Panc1 (cell line): ENCODE data around the gene POTEF. TPM values are rescaled to one million over a fixed set of nuclear protein-coding genes. Genes with fewer than 3 reads are reported as not detected.
"Not testable (repeated sequence)": the region's sequence is repeated elsewhere in the genome, so short reads cannot be mapped to it uniquely, and the experiment has no call there.

Experiments
- ATAC-seq: fragments of 200-7000 bp; cut with Tn5 transposase; 2 replicates; pipeline ENCODE4 v1.9.1; 2020; ENCODE audit warnings: mild to moderate bottlenecking, moderate library complexity
- BruUV-seq: library from RNA; stranded (reverse); fragments of 400-500 nt; replicated peaks from 2 replicates; lab custom pipeline; 2021; lab: Mats Ljungman, UMichigan
- CTCF ChIA-PET: fragments of 300-600 bp; sonication (Branson Sonifier 250); formaldehyde crosslinking; loops from one replicate; lab custom pipeline; 2022; ENCODE audit warnings: antibody characterized with exemption; lab: Charles Lee
- POLR2A ChIA-PET: fragments of 300-600 bp; sonication (Branson Sonifier 250); formaldehyde crosslinking; loops from one replicate; lab custom pipeline; 2022; ENCODE audit warnings: antibody characterized with exemption; lab: Charles Lee
- DNase-seq: peaks from one replicate; pipeline ENCODE4 v3.0.0-alpha.2; 2010; ENCODE audit warnings: low read depth, low spot score
- H3K27ac ChIP-seq: 2 replicates; pipeline ENCODE4 v1.5.1; 2011; ENCODE audit warnings: mild to moderate bottlenecking, low read length, inconsistent platforms
- H3K27me3 ChIP-seq: fragments of 200-500 bp; sonication (Bioruptor generic); 2 replicates; pipeline ENCODE4 v1.6.0; 2014; ENCODE audit warnings: low read length, inconsistent platforms; ENCODE audit not compliant: control insufficient read depth, insufficient read depth
- H3K36me3 ChIP-seq: fragments of 200-500 bp; sonication (Bioruptor generic); 2 replicates; pipeline ENCODE4 v1.5.1; 2014; ENCODE audit warnings: inconsistent platforms, mild to moderate bottlenecking, low read length, moderate library complexity; ENCODE audit not compliant: control insufficient read depth, insufficient read depth
- H3K4me1 ChIP-seq: 2 replicates; pipeline ENCODE4 v1.5.1; 2011; ENCODE audit warnings: inconsistent platforms, mild to moderate bottlenecking, low read length, moderate library complexity; ENCODE audit not compliant: control insufficient read depth, insufficient read depth
- H3K4me3 ChIP-seq, 2 experiments: 2 replicates each; pipeline ENCODE4 v1.5.1; 2011 to 2012; ENCODE audit warnings: low read depth in 2 of 2, low read length in 2 of 2, mild to moderate bottlenecking in 2 of 2, inconsistent platforms in 1 of 2, moderate library complexity in 1 of 2
- H3K9me3 ChIP-seq: fragments of 200-500 bp; sonication (Bioruptor generic); 2 replicates; pipeline ENCODE4 v1.5.1; 2014; ENCODE audit warnings: low read depth, mild to moderate bottlenecking, inconsistent platforms, low read length, moderate library complexity; ENCODE audit not compliant: control insufficient read depth, insufficient read depth
- CTCF ChIP-seq: fragments of 450-650 bp; IDR thresholded peaks from 2 replicates; pipeline ENCODE4 v1.5.1; 2017; ENCODE audit warnings: mild to moderate bottlenecking
- POLR2AphosphoS5 ChIP-seq: IDR thresholded peaks from 2 replicates; pipeline ENCODE4 v1.6.1; 2012; ENCODE audit warnings: mild to moderate bottlenecking, low read depth, low read length, moderate library complexity
- REST ChIP-seq, 2 experiments: IDR thresholded peaks; 2 replicates each; pipeline ENCODE4 v1.6.1; 2011 to 2012; ENCODE audit warnings: low read depth in 2 of 2, control low read depth in 1 of 2, low read length in 1 of 2, mild to moderate bottlenecking in 1 of 2, moderate library complexity in 1 of 2; ENCODE audit not compliant: insufficient read depth in 1 of 2
- SIN3A ChIP-seq: IDR thresholded peaks from 2 replicates; pipeline ENCODE4 v1.6.1; 2012; ENCODE audit warnings: low read depth, mild to moderate bottlenecking, low read length, moderate library complexity, borderline replicate concordance; ENCODE audit not compliant: insufficient read depth
- TCF7L2 ChIP-seq: IDR thresholded peaks from 2 replicates; pipeline ENCODE4 v1.6.1; 2011; ENCODE audit warnings: mild to moderate bottlenecking, low read depth, low read length, inconsistent platforms
- in situ Hi-C: cut with HindIII; loops from 2 replicates; pipeline ENCODE4 v1.10.0; 2016; ENCODE audit warnings: low sequenced_read_pairs, low pct_unique_long_range_greater_than_20kb
- intact Hi-C: fragments of 100-400 bp; cut with micrococcal nuclease; formaldehyde crosslinking; loops from one replicate; pipeline ENCODE4 v1.10.0; 2022; ENCODE audit not compliant: unreplicated experiment
- total RNA-seq: library from RNA; stranded (reverse); gene quantifications from one replicate; pipeline ENCODE4 v1.2.1, GENCODE V29; 2021; ENCODE audit not compliant: unreplicated experiment

Gene POTEF
- total RNA-seq, 1 experiment from 2014 or later, result 7.2 TPM

- no peaks in the 10 kb centered on the region for H3K36me3 ChIP-seq
- in situ Hi-C loops (no loop called here), intact Hi-C loops (loop anchor here (10.0 kb wide), 1 partner anchor 182 kb away; no protein-coding TSS in a partner anchor)
- H3K4me3 ChIP-seq, result no peak overlapping the region
- no peaks in the 10 kb centered on the region for H3K27me3 ChIP-seq
- no peak overlapping the region for H3K27ac ChIP-seq
- no TSS peak for BruUV-seq
- H3K9me3 ChIP-seq, result no peaks in the 10 kb centered on the region
- POLR2A ChIA-PET, result no interaction called here
- ATAC-seq, result no peak
- DNase-seq, result no peak
- no peaks in the 10 kb centered on the region for H3K4me1 ChIP-seq
- CTCF ChIA-PET, result interaction anchor here (0.6 kb wide), 1 partner anchor 152 kb away, joined by 3 read pairs; no protein-coding TSS in a partner anchor
- TF ChIP-seq SIN3A, result no peak
- no peak for TF ChIP-seq TCF7L2
- TF ChIP-seq CTCF, result no peak
- no peak for TF ChIP-seq REST (IDR thresholded peaks at IDR 0.05; ENCODE audit: insufficient read depth in 1 of 2, low read depth in 2 of 2, low read length in 1 of 2)
- no peak for TF ChIP-seq POLR2AphosphoS5
These were observed 24.0 kb upstream of the POTEF start for GRCh38 chr2:130152816-130153595.

GRCh38 chr2:130152136-130152815 is 23.3 kb upstream of the POTEF start:
- POLR2A ChIA-PET, in situ Hi-C loops, CTCF ChIA-PET: not testable (repeated sequence)

GRCh38 chr2:130151145-130151512 is 22.1 kb upstream of the POTEF start:
- not testable (repeated sequence) for H3K4me1 ChIP-seq

More at GRCh38 chr2:130152136-130152815, 23.3 kb upstream of the POTEF start:
- not testable (repeated sequence) for H3K27ac ChIP-seq, ATAC-seq, H3K4me3 ChIP-seq, H3K27me3 ChIP-seq, H3K4me1 ChIP-seq, DNase-seq, H3K36me3 ChIP-seq, BruUV-seq, H3K9me3 ChIP-seq
- intact Hi-C loops, result loop anchor here (10.0 kb wide), 1 partner anchor 183 kb away; no protein-coding TSS in a partner anchor

More at GRCh38 chr2:130151145-130151512, 22.1 kb upstream of the POTEF start:
- ATAC-seq, CTCF ChIA-PET, POLR2A ChIA-PET, H3K27ac ChIP-seq, BruUV-seq, H3K27me3 ChIP-seq, H3K36me3 ChIP-seq, H3K9me3 ChIP-seq, H3K4me3 ChIP-seq, in situ Hi-C loops, DNase-seq: not testable (repeated sequence)
- intact Hi-C loops, result loop anchor here (10.0 kb wide), 1 partner anchor 184 kb away; no protein-coding TSS in a partner anchor
